Naive thymus-derived CD8-positive, alpha-beta T cell (primary cell): ENCODE results near the gene SLC6A16. TPM values are rescaled to one million over a fixed set of nuclear protein-coding genes. Genes with fewer than 3 reads are reported as not detected.
"Not testable (repeated sequence)": the region's sequence is repeated elsewhere in the genome, so short reads cannot be mapped to it uniquely, and the experiment has no call there.

Experiments used
- ATAC-seq, 2 donors: fragments of 150-1000 bp; cut with Tn5 transposase in 1 of 2; sonication (Bioruptor Pico), chemical (Tn5 transposase) in 1 of 2; 1 replicate in 1 of 2; 2 replicates in 1 of 2; pipeline ENCODE4 v1.10.0; 2021; ENCODE audit warnings: mild to moderate bottlenecking in 2 of 2, moderate library complexity in 2 of 2
- POLR2A ChIA-PET: fragments of 350-600 bp; sonication (Branson Sonifier 250); formaldehyde crosslinking; loops from one replicate; lab custom pipeline; 2021; ENCODE audit warnings: antibody characterized with exemption; lab: Charles Lee
- DNase-seq, 10 donors: peaks; one replicate each; pipeline versions ENCODE4 v3.0.0 to v3.0.0-alpha.2; 2020 to 2022
- H3K27ac Mint-ChIP-seq, 10 donors: one replicate each; pipeline ENCODE4 v1.8.0; 2020 to 2022; ENCODE audit warnings: mild to moderate bottlenecking in 10 of 10, mixed read lengths in 10 of 10, moderate library complexity in 4 of 10, inconsistent platforms in 1 of 10
- H3K27me3 Mint-ChIP-seq, 5 donors: one replicate each; pipeline ENCODE4 v1.8.0; 2021 to 2022; ENCODE audit warnings: mixed read lengths in 5 of 5
- H3K36me3 Mint-ChIP-seq, 3 donors: one replicate each; pipeline ENCODE4 v1.8.0; 2020 to 2022; ENCODE audit warnings: mixed read lengths in 3 of 3, mild to moderate bottlenecking in 2 of 3, inconsistent platforms in 1 of 3
- H3K4me1 Mint-ChIP-seq, 4 donors: one replicate each; pipeline ENCODE4 v1.8.0; 2021 to 2022; ENCODE audit warnings: mixed read lengths in 4 of 4
- H3K4me3 Mint-ChIP-seq, 10 donors: one replicate each; pipeline ENCODE4 v1.8.0; 2020 to 2022; ENCODE audit warnings: mild to moderate bottlenecking in 10 of 10, mixed read lengths in 10 of 10, moderate library complexity in 6 of 10, inconsistent platforms in 1 of 10
- H3K9me3 Mint-ChIP-seq, 9 donors: one replicate each; pipeline ENCODE4 v1.8.0; 2020 to 2022; ENCODE audit warnings: mixed read lengths in 9 of 9, mild to moderate bottlenecking in 3 of 9, inconsistent platforms in 1 of 9, moderate library complexity in 1 of 9
- polyA plus RNA-seq, 3 donors: library from polyadenylated mRNA; unstranded; fragments of 300-500 nt; fragmentation: Illumina TruSeq; gene quantifications; one replicate each; pipeline ENCODE4 v1.2.3, GENCODE V29; 2021
- total RNA-seq, 8 experiments: library from RNA in 2 of 8; stranded (reverse) in 2 of 8; gene quantifications; one replicate each; pipeline ENCODE4 v1.2.3 and lab custom pipeline; 2021 to 2026

SLC6A16 gene
- total RNA-seq: 1 to 10 TPM; 6.0 to 6.9 TPM
- 1 to 10 TPM in 2 of 3 donors, under 1 TPM in 1; 0.97 to 1.5 (median 1.4) TPM for polyA plus RNA-seq
- 1.2 to 8.8 (median 5.2) reads per million in 6 experiments for total RNA-seq (lab: John Stamatoyannopoulos, UW)

GRCh38 chr19:49324801-49325576, at the start of gene SLC6A16:
TSS of gene SLC6A16 (minus strand) at chr19:49325191. CDS start at chr19:49311347, 13,844 bp downstream.
- ATAC-seq (no peak), DNase-seq (peak in 1 of 10 donors; percentile 9)
- Mint-ChIP-seq H3K27ac (peak within 1 kb of the TSS in 1 of 10 donors; percentile 82), H3K4me3 (peak within 1 kb of the TSS in 1 of 10 donors; percentile 4), H3K9me3 (peaks cover 0 to 8% (median 0%) of the 10 kb centered on the region in 9 donors), H3K27me3 (no peaks in the 10 kb centered on the region), H3K36me3 (peaks cover 5 to 38% (median 32%) of the 10 kb centered on the region in 3 donors), H3K4me1 (peaks cover 7 to 45% (median 23%) of the 10 kb centered on the region in 4 donors)
- POLR2A ChIA-PET: no interaction called here

- not testable (repeated sequence) for H3K4me3 Mint-ChIP-seq, H3K27ac Mint-ChIP-seq, DNase-seq, H3K4me1 Mint-ChIP-seq, ATAC-seq
- Mint-ChIP-seq H3K36me3 (peaks cover 0 to 12% (median 0%) of the 10 kb centered on the region in 3 donors), H3K9me3 (peaks cover 0 to 14% (median 8%) of the 10 kb centered on the region in 9 donors), H3K27me3 (peaks cover 0 to 20% (median 4%) of the 10 kb centered on the region in 5 donors)
- POLR2A ChIA-PET: interaction anchor here (0.7 kb wide), 1 partner anchor 506 kb away, joined by 3 read pairs; no protein-coding TSS in a partner anchor
Measured at GRCh38 chr19:49373174-49373573, 48.2 kb upstream of the SLC6A16 start.

- peaks cover 0 to 20% (median 2%) of the 10 kb centered on the region in 5 donors for H3K27me3 Mint-ChIP-seq
- peaks cover 0 to 14% (median 8%) of the 10 kb centered on the region in 9 donors for H3K9me3 Mint-ChIP-seq
- peaks cover 0 to 10% (median 0%) of the 10 kb centered on the region in 3 donors for H3K36me3 Mint-ChIP-seq
- ATAC-seq (no peak), DNase-seq (no peak)
- H3K4me1 Mint-ChIP-seq: no peaks in the 10 kb centered on the region
- no peak overlapping the region for H3K27ac Mint-ChIP-seq
- no peak overlapping the region for H3K4me3 Mint-ChIP-seq
- POLR2A ChIA-PET: no interaction called here
Measured at GRCh38 chr19:49371184-49371583, 46.2 kb upstream of the SLC6A16 start.

GRCh38 chr19:49368711-49369358, 43.8 kb upstream of the SLC6A16 start:
- H3K36me3 Mint-ChIP-seq: peaks cover 0 to 9% (median 0%) of the 10 kb centered on the region in 3 donors
- ATAC-seq (no peak), DNase-seq (no peak)
- H3K27ac Mint-ChIP-seq: no peak overlapping the region
- peaks cover 0 to 31% (median 6%) of the 10 kb centered on the region in 5 donors for H3K27me3 Mint-ChIP-seq
- POLR2A ChIA-PET: interaction anchor here (0.6 kb wide), 1 partner anchor 945 kb away, joined by 3 read pairs; no protein-coding TSS in a partner anchor
- H3K9me3 Mint-ChIP-seq: peaks cover 0 to 14% (median 8%) of the 10 kb centered on the region in 9 donors
- H3K4me3 Mint-ChIP-seq: no peak overlapping the region
- H3K4me1 Mint-ChIP-seq: peaks cover 0 to 5% (median 3%) of the 10 kb centered on the region in 4 donors

- POLR2A ChIA-PET: interaction anchor here (0.7 to 1.2 kb wide), 2 partner anchors 59 to 81 kb away, joined by 3 to 4 read pairs; partner anchors contain the start of gene GFY
- peaks cover 0 to 31% (median 6%) of the 10 kb centered on the region in 5 donors for H3K27me3 Mint-ChIP-seq
- H3K36me3 Mint-ChIP-seq: peaks cover 0 to 9% (median 0%) of the 10 kb centered on the region in 3 donors
- no peak overlapping the region for H3K27ac Mint-ChIP-seq
- ATAC-seq: no peak
- H3K9me3 Mint-ChIP-seq: peaks cover 0 to 14% (median 8%) of the 10 kb centered on the region in 9 donors
- no peak for DNase-seq
- H3K4me1 Mint-ChIP-seq: peaks cover 0 to 12% (median 8%) of the 10 kb centered on the region in 4 donors
- H3K4me3 Mint-ChIP-seq: peak overlapping the region in 1 of 10 donors; percentile 15
Measured at GRCh38 chr19:49366110-49366509, 41.1 kb upstream of the SLC6A16 start.

- Mint-ChIP-seq H3K4me3 (peak overlapping the region in 2 of 10 donors; percentile 22 to 29), H3K4me1 (peaks cover 0 to 22% (median 15%) of the 10 kb centered on the region in 4 donors), H3K9me3 (peaks cover 0 to 7% (median 2%) of the 10 kb centered on the region in 9 donors), H3K27me3 (peaks cover 0 to 32% (median 3%) of the 10 kb centered on the region in 5 donors), H3K27ac (peak overlapping the region in 1 of 10 donors; percentile 56), H3K36me3 (peaks cover 0 to under 1% (median 0%) of the 10 kb centered on the region in 3 donors)
- POLR2A ChIA-PET: no interaction called here
- DNase-seq (no peak), ATAC-seq (no peak)
Measured at GRCh38 chr19:49364083-49364737, 39.2 kb upstream of the SLC6A16 start.

- H3K4me3 Mint-ChIP-seq: peak within 1 kb of the TSS in 4 of 10 donors; percentile 22 to 48 (median 32)
- peaks cover 0 to 31% (median 3%) of the 10 kb centered on the region in 5 donors for H3K27me3 Mint-ChIP-seq
- H3K36me3 Mint-ChIP-seq: no peaks in the 10 kb centered on the region
- peaks cover 0 to 22% (median 15%) of the 10 kb centered on the region in 4 donors for H3K4me1 Mint-ChIP-seq
- ATAC-seq: peak; percentile 63 to 81
- H3K9me3 Mint-ChIP-seq: no peaks in the 10 kb centered on the region
- POLR2A ChIA-PET: interaction anchor here (0.7 kb wide), 1 partner anchor 277 kb away, joined by 4 read pairs; no protein-coding TSS in a partner anchor
- DNase-seq: peak; percentile 39 to 77 (median 64)
- peak within 1 kb of the TSS in 1 of 10 donors; percentile 56 for H3K27ac Mint-ChIP-seq
Measured at GRCh38 chr19:49363268-49364082, 38.5 kb upstream of the SLC6A16 start, which contains the start of gene DKKL1. TSS of gene DKKL1 (plus strand) at chr19:49363877. CDS start at chr19:49363999, 122 bp downstream.

GRCh38 chr19:49362929-49363267, 37.9 kb upstream of the SLC6A16 start:
- no peaks in the 10 kb centered on the region for H3K9me3 Mint-ChIP-seq
- POLR2A ChIA-PET: interaction anchor here (0.7 kb wide), 1 partner anchor 277 kb away, joined by 4 read pairs; no protein-coding TSS in a partner anchor
- no peaks in the 10 kb centered on the region for H3K36me3 Mint-ChIP-seq
- no peak overlapping the region for H3K27ac Mint-ChIP-seq
- H3K27me3 Mint-ChIP-seq: peaks cover 0 to 31% (median 3%) of the 10 kb centered on the region in 5 donors
- peaks cover 0 to 22% (median 15%) of the 10 kb centered on the region in 4 donors for H3K4me1 Mint-ChIP-seq
- peak; percentile 24 to 51 for ATAC-seq
- no peak overlapping the region for H3K4me3 Mint-ChIP-seq
- peak in 7 of 10 donors; percentile 13 to 50 (median 39) for DNase-seq

- POLR2A ChIA-PET: interaction anchor here (0.6 to 0.7 kb wide), 2 partner anchors 104 to 278 kb away, joined by 3 to 4 read pairs; no protein-coding TSS in a partner anchor
- Mint-ChIP-seq H3K4me1 (peaks cover 0 to 22% (median 17%) of the 10 kb centered on the region in 4 donors), H3K9me3 (no peaks in the 10 kb centered on the region), H3K27ac (peak within 1 kb of the TSS in 3 of 10 donors; percentile 4 to 60 (median 44)), H3K27me3 (peaks cover 0 to 28% (median 3%) of the 10 kb centered on the region in 5 donors), H3K4me3 (peak within 1 kb of the TSS in 9 of 10 donors; percentile 4 to 77 (median 61)), H3K36me3 (no peaks in the 10 kb centered on the region)
- ATAC-seq: peak; percentile 47 to 52
- DNase-seq: peak in 2 of 10 donors; percentile 27 to 33
Measured at GRCh38 chr19:49362048-49362928, 37.3 kb upstream of the SLC6A16 start, which contains the start of gene TEAD2. TSS of gene TEAD2 (minus strand) at chr19:49362416. CDS start at chr19:49360075, 2,341 bp downstream.

GRCh38 chr19:49361438-49362047, 36.6 kb upstream of the SLC6A16 start:
- no peaks in the 10 kb centered on the region for H3K36me3 Mint-ChIP-seq
- POLR2A ChIA-PET: interaction anchor here (0.6 kb wide), 1 partner anchor 105 kb away, joined by 3 read pairs; no protein-coding TSS in a partner anchor
- peaks cover under 1 to 25% (median 20%) of the 10 kb centered on the region in 4 donors for H3K4me1 Mint-ChIP-seq
- peak overlapping the region in 9 of 10 donors; percentile 4 to 77 (median 61) for H3K4me3 Mint-ChIP-seq
- ATAC-seq (peak in 1 of 2 donors; percentile 2), DNase-seq (peak in 1 of 10 donors; percentile 13)
- no peaks in the 10 kb centered on the region for H3K9me3 Mint-ChIP-seq
- H3K27ac Mint-ChIP-seq: peak overlapping the region in 2 of 10 donors; percentile 4 to 60
- H3K27me3 Mint-ChIP-seq: peaks cover 0 to 29% (median 8%) of the 10 kb centered on the region in 5 donors
